Measurements from ENCODE around the gene PRKG1. TPM values are rescaled to one million over a fixed set of nuclear protein-coding genes. Genes with fewer than 3 reads are reported as not detected.
A peak's percentile ranks its signal among the peaks of the same experiment; 100 is the strongest.

PRKG1 gene
- total and polyA plus RNA-seq, 2 of the 4 experiments (the other 2 are of a cell fraction) = 3.5 to 18.3 TPM

DNA sequence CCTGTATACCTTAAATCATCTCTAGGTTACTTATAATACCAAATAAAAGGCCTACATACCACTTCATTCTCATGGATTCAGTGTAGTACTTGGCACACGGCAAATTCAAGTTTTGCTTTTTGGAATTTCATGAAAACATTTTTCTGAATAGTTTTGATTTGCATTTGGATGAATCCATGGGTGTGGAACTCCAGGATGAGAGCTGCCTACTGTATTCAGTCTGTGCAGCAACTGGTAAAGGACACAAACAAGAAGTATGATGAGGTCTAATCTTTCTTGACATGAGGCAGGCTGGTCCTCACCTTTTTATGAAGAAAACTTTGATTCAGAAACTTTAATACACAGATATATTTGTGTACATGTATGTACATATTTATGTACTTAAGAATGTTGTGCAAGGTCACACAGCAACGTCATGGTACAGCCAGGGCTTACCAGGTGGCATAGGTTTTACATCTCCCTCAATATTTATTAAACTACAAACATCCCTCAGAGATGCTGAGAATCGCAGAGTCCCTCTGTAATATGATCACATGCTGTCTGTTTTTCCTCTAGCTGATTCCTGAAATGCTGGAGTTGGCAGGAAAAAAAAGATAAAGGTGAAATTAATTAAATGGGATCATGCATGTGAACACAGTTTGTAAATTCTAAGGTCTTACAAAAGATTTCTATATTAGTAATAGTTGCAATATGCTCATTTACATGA is 239.6 kb downstream of the PRKG1 start:
- Histone ChIP-seq H2BK5ac (ENCODE audit: low read depth, low read length, poor library complexity, severe bottlenecking) (no peak overlapping the region), H2AK9ac (replicated peaks; ENCODE audit: low read depth, low read length, poor library complexity) (no peak overlapping the region), H3K4me3 (ENCODE audit: insufficient read depth, low read depth, low read length) (no peak overlapping the region), H2BK20ac (ENCODE audit: low read depth, low read length) (no peak overlapping the region), H2AK5ac (ENCODE audit: low read depth, low read length) (no peak overlapping the region), H3K9me3 (ENCODE audit: control insufficient read depth, insufficient read depth, low read length) (no peaks in the 10 kb centered on the region), H3K27me3 (ENCODE audit: control insufficient read depth, insufficient read depth, low read length) (no peaks in the 10 kb centered on the region), H3K4me2 (ENCODE audit: low read depth, low read length) (no peak overlapping the region), H2BK15ac (ENCODE audit: low read depth, low read length) (no peak overlapping the region), H3K27ac (ENCODE audit: insufficient read depth, low read length) (no peak overlapping the region), H2AFZ (replicated peaks; ENCODE audit: low read length, poor library complexity) (no peak overlapping the region), H3K79me1 (ENCODE audit: low read depth in 1 of 2, low read length in 2 of 2) (peaks cover 5 to 30% of the 10 kb centered on the region in 2 experiments), H3K9me1 (ENCODE audit: insufficient read depth, low read length) (peaks cover 5% of the 10 kb centered on the region), H3K36me3 (ENCODE audit: control insufficient read depth, insufficient read depth, low read length) (no peaks in the 10 kb centered on the region), H3K23ac (ENCODE audit: low read depth, low read length) (no peak overlapping the region), H4K5ac (ENCODE audit: low read depth, low read length) (no peak overlapping the region), H3K56ac (ENCODE audit: extremely low read depth, insufficient read depth, low read length) (no peak overlapping the region), H3K9ac (ENCODE audit: low read depth, low read length) (no peak overlapping the region), H3K14ac (replicated peaks; ENCODE audit: low read depth, low read length) (no peak overlapping the region), H4K20me1 (ENCODE audit: insufficient read depth, low read length) (no peaks in the 10 kb centered on the region), H2BK120ac (ENCODE audit: low read depth, low read length) (no peak overlapping the region), H4K91ac (ENCODE audit: insufficient read depth, low read depth, low read length) (no peak overlapping the region), H3K4ac (ENCODE audit: low read depth, low read length) (no peak overlapping the region), H3K18ac (ENCODE audit: low read depth, low read length) (no peak overlapping the region), H3K4me1 (ENCODE audit: control insufficient read depth, insufficient read depth, low read length) (peaks cover 6% of the 10 kb centered on the region), H4K8ac (ENCODE audit: low read depth in 2 of 2, low read length in 2 of 2) (no peak overlapping the region)
- dilution Hi-C loops (cut with HindIII; ENCODE audit: low sequenced_read_pairs, unreplicated experiment) = no loop called here
- WGBS, 2 experiments (ENCODE audit: extremely low coverage in 2 of 2, insufficient read length in 1 of 2) = no CpG with 5 or more reads among the region's 3 CpGs
- TF ChIP-seq RCOR1 (IDR thresholded peaks at IDR 0.05; ENCODE audit: insufficient replicate concordance, low read length) (no peak), MXI1 (IDR thresholded peaks at IDR 0.05; ENCODE audit: borderline replicate concordance, low read depth, low read length) (no peak), CEBPB (IDR thresholded peaks at IDR 0.05; ENCODE audit: low read depth, low read length) (0 out of 2 replicates have a peak, but pooled peaks have one; percentile 0), BHLHE40 (IDR thresholded peaks at IDR 0.05; ENCODE audit: low read depth, low read length) (no peak), SMC3 (IDR thresholded peaks at IDR 0.05; ENCODE audit: low read depth, low read length) (no peak), FOS (IDR thresholded peaks at IDR 0.05; ENCODE audit: low read depth, low read length) (no peak)
- TF ChIP-seq, protein P1, sequence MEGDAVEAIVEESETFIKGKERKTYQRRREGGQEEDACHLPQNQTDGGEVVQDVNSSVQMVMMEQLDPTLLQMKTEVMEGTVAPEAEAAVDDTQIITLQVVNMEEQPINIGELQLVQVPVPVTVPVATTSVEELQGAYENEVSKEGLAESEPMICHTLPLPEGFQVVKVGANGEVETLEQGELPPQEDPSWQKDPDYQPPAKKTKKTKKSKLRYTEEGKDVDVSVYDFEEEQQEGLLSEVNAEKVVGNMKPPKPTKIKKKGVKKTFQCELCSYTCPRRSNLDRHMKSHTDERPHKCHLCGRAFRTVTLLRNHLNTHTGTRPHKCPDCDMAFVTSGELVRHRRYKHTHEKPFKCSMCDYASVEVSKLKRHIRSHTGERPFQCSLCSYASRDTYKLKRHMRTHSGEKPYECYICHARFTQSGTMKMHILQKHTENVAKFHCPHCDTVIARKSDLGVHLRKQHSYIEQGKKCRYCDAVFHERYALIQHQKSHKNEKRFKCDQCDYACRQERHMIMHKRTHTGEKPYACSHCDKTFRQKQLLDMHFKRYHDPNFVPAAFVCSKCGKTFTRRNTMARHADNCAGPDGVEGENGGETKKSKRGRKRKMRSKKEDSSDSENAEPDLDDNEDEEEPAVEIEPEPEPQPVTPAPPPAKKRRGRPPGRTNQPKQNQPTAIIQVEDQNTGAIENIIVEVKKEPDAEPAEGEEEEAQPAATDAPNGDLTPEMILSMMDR (conservative IDR thresholded peaks at IDR 0.05; ENCODE audit: low read depth, low read length) = no peak
- intact Hi-C loops (cut with micrococcal nuclease) = no loop called here
- BruUV-seq (replicated peaks) = no TSS peak
- ATAC-seq (ENCODE audit: low read depth) (no peak), DNase-seq (no peak)
- CTCF ChIA-PET = interaction anchor here (0.6 kb wide), 1 partner anchor 261 kb away, joined by 3 read pairs; no protein-coding TSS in a partner anchor
- in situ Hi-C loops (cut with MboI; ENCODE audit: low sequenced_read_pairs) = no loop called here
- POLR2A ChIA-PET (ENCODE audit: unreplicated experiment) = no interaction called here
